HK-2 (cell line): Measurements from ENCODE around the gene LHX1.
A peak's percentile ranks its signal among the peaks of the same experiment; 100 is the strongest.

ENCODE experiments used
- DNase-seq: peaks from one replicate; pipeline ENCODE4 v3.0.0-alpha.2; 2018; ENCODE audit not compliant: unreplicated experiment

LHX1 gene

GRCh38 chr17:36938566-36939051 is 1.3 kb downstream of the LHX1 start:
- peak; percentile 45 for DNase-seq

GRCh38 chr17:36939052-36939801 is 2.0 kb downstream of the LHX1 start:
- peak; percentile 36 for DNase-seq

- no peak for DNase-seq
These were observed 2.6 kb downstream of the LHX1 start for GRCh38 chr17:36939802-36940312.

GRCh38 chr17:36940313-36941264 is 3.3 kb downstream of the LHX1 start:
- DNase-seq: no peak

GRCh38 chr17:36941265-36942010 is 4.2 kb downstream of the LHX1 start:
- no peak for DNase-seq

- no peak for DNase-seq
These were observed 4.8 kb downstream of the LHX1 start for GRCh38 chr17:36942019-36942599.

- no peak for DNase-seq
These were observed 5.4 kb downstream of the LHX1 start for GRCh38 chr17:36942631-36943125.

GRCh38 chr17:36943250-36944191 is 6.2 kb downstream of the LHX1 start:
- no peak for DNase-seq

- DNase-seq: no peak
These were observed 7.3 kb downstream of the LHX1 start for GRCh38 chr17:36944553-36944952.

- DNase-seq: no peak
These were observed 7.9 kb downstream of the LHX1 start for GRCh38 chr17:36945140-36945539.

GRCh38 chr17:36945959-36946725 is 8.9 kb downstream of the LHX1 start:
- DNase-seq: no peak

GRCh38 chr17:36946726-36947091 is 9.4 kb downstream of the LHX1 start:
- DNase-seq: no peak

- no peak for DNase-seq
These were observed 10.8 kb downstream of the LHX1 start for GRCh38 chr17:36947922-36948716.

GRCh38 chr17:36948717-36949460 is 11.6 kb downstream of the LHX1 start, which contains the start of gene AATF:
TSS of gene AATF (plus strand) at chr17:36948954. CDS start at chr17:36949126, 172 bp downstream.
- DNase-seq: peak; percentile 98

- no peak for DNase-seq
These were observed 12.2 kb downstream of the LHX1 start for GRCh38 chr17:36949461-36949927.

GRCh38 chr17:36950027-36950426 is 12.8 kb downstream of the LHX1 start:
- no peak for DNase-seq

- DNase-seq: no peak
These were observed 14.0 kb downstream of the LHX1 start for GRCh38 chr17:36951084-36951789.
